ENCODE data around the gene LRRD1.
"Not testable (repeated sequence)": the region's sequence is repeated elsewhere in the genome, so short reads cannot be mapped to it uniquely, and the experiment has no call there.

The LRRD1 gene

DNA sequence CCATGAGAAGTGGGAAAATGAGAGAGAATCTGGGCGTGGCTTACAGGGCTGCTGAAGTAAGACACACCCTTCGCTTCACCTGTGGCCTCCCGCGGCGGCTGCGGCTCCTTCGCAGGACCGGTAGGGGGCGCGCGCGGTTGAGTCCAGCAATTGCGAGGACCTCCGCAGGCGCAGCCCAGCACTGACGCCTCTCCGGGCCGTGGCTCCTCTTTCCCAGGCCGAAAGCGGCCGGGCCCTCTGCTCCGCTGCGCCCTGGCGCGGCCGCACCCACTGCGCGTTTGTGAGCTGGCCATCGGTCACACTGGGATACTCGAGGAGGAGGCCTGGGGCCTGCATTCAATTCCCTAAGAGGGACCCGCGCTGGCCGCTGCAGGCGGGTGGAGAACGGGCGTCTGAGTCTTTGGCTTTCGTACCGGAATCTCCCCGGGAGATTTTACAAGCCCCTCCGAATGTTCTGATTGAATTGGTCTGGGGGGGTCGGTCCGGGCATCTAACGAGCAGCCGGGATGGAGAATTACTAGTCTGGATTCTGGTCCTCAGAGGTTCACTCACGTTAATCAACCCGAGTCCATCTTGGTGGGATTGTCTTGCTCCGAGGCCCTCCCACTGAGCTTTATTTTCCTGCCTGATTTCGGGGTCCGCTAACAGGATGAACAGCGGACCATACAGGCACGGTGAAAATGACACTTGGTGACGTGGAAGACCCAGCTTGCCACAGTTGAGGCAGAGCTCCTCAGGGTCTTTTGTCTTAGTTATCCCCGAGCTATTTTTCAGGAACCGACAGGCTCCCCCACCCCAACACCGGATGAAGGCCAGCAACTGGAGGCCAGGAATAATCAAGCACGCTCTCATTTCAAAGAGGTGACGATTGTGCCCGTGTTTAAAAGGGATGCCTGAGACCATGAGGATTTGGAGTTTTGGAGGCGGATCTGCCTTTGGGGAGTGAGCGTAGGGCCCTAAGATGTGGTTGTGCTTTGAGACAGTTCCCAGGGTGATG is at the start of gene LRRD1:
LRRD1 (minus strand) TSS at position 215 of the 997 bp plus-strand sequence. CDS start 13,940 bp downstream, outside the sequence.
- DNase-seq (ENCODE audit: low spot score), result peak; percentile 88

DNA sequence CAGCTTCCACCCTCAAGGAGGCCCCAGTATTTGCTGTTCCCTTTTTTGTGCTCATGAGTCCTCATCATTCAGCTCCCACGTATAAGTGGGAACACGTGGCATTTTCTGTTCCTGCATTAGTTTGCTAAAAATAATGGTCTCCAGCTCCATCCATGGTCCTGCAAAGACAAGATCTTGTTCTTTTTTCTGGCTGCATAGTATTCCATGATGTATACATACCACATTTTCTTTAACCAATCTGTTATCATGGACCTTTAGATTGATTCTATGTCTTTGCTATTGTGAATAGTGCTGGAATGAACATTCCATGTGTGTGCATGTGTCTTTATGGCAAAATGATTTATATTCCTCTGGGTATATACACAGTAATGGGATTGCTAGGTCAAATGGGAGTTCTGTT is 49.8 kb upstream of the LRRD1 start:
- no peak for DNase-seq (ENCODE audit: low spot score)

DNA sequence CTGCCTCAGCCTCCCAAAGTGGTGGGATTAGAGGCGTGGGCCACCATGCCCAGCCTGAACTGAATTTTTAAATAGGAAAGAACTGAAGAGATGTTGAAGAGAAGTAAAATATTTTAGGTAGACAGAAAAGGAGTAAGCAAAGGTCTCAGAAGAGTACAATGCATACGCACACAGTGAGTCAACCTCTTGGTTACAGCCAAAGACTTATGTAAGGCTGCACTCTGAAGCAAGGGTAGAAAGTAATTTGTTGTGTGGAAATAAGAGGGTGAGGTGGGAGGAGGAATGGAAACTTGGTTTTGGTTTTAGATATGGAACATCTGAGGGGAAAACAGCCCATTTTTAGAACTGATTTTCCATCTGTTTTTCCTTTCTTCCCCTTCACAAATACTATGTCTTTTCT is 49.2 kb upstream of the LRRD1 start:
- DNase-seq (ENCODE audit: low spot score), result no peak

DNA sequence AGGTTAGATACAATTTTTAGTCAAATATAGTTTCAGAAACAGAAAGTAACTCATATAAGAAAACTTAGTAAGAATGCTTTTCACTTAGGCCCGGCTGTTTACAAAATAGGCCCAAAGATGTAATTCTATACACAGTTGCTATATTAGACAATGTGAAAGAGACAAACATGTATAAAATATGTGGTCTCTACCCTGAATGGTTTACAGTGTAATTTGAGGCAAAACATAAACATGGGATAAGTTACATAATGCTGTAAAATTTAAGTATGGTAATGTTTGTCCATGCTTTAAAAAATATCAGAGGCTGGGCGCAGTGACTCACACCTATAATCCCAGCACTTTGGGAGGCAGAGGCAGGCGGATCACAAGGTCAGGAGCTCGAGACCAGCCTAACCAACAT is 48.0 kb upstream of the LRRD1 start:
- DNase-seq (ENCODE audit: low spot score), result no peak

DNA sequence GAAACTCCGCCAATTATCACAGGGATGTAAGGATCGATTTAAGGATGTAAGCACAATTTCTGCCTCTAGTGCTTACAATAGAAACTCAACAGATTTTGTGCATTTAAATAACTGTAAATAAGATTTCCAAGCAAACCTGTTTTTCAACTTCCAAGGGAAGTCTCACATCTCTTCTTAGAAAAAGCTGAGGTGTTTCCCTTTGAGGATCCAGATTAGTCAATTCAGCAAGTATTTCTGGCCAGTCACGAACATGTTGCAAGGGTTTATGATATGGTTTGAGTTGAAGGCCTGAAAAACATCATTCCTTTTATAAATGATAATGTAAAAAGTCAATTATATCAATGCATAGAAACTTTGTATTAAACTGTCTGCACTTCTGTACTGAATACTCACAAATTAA is 42.8 kb upstream of the LRRD1 start:
- no peak for DNase-seq (ENCODE audit: low spot score)

DNA sequence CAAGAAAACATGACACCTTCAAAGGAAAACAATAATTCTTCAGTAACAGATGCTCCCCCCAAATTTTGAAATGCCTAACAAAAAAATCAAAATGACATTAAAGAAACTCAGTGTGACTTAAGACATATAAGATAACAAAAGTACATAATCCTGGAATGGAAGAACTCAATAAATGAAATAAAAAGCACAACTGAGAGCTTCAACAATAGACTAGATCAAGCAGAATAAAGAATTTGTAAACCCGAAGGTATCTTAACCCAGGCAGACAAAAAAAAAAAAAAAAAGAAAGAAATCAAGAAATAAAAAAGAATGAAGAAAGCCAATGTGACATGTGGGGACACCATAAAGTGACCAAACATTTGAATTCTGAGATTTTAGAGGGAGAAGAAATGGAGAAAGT is 27.7 kb upstream of the LRRD1 start:
- DNase-seq (ENCODE audit: low spot score), result no peak

DNA sequence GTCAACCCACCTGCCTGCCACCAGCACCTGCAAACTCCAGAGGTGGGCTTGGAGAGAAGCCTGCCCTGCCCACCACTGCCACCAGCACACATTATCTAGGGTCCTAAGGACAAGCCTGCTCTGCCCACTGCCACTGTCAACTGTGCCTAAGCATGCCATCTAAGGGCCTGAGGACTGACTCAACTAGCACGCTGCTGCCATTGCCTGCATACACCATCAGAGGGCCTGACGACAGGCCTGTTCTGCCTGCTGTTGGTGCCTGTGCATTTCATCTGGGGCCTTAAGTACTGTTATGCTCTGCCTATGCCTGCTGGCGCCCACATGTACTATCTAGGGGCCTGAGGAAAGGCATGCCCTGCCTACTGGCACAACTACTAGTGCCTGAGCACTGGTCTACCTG is 27.0 kb upstream of the LRRD1 start:
- DNase-seq (ENCODE audit: low spot score), result no peak

DNA sequence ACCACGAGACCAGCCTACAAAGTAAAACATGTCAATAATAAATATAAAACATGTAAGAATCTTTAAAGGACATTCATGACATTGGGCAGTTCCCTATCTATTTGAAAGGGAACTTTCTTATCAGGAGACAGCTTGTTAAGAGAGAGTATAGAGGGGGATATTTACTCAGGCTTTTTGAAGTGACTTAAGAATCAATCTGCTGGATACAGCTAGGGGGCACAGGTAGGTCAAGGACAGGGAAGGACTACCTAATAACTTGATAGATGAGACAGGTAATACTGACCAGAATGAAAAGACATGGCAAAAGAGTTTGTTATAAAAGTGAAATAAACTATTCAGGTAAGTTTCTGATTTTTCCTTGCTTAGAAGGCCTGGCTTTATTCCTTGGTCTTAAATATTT is 21.8 kb upstream of the LRRD1 start:
- DNase-seq (ENCODE audit: low spot score), result no peak

DNA sequence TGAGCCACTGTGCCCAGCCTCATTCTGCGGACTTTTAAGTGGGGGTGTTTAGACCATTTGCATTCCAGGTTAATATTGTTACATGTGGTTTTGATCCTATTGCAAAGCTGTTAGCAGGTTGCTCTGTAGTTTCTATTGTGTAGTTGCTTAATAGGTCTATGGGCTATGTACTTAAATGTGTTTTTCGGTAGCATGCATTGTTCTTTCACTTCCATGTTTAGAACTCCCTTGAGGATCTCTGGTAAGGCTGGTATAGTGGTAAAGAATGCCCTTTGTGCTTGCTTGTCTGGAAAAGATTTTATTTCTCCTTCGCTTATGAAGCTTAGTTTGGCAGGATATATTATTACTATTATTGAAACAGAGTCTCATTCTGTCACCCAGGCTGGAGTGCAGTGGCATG is 13.4 kb upstream of the LRRD1 start:
- DNase-seq (ENCODE audit: low spot score), result no peak

DNA sequence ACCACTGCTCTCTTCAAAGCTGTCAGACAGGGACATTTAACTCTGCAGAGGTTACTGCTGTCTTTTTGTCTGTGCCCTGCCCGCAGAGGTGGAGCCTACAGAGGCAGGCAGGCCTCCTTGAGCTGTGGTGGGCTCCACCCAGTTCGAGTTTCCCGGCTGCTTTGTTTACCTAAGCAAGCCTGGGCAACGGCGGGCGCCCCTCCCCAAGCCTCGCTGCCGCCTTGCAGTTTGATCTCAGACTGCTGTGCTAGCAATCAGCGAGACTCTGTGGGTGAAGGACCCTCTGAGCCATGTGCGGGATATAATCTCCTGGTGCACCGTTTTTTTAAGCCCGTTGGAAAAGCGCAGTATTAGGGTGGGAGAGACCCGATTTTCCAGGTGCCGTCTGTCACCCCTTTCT is 10.3 kb upstream of the LRRD1 start:
- not testable (repeated sequence) for DNase-seq (ENCODE audit: low spot score)

DNA sequence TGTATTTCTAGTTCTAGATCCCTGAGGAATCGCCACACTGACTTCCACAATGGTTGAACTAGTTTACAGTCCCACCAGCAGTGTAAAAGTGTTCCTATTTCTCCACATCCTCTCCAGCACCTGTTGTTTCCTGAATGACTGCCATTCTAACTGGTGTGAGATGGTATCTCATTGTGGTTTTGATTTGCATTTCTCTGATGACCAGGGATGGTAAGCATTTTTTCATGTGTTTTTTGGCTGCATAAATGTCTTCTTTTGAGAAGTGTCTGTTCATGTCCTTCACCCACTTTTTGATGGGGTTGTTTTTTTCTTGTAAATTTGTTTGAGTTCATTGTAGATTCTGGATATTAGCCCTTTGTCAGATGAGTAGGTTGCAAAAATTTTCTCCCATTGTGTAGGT is 5.4 kb upstream of the LRRD1 start:
- DNase-seq (ENCODE audit: low spot score), result not testable (repeated sequence)

DNA sequence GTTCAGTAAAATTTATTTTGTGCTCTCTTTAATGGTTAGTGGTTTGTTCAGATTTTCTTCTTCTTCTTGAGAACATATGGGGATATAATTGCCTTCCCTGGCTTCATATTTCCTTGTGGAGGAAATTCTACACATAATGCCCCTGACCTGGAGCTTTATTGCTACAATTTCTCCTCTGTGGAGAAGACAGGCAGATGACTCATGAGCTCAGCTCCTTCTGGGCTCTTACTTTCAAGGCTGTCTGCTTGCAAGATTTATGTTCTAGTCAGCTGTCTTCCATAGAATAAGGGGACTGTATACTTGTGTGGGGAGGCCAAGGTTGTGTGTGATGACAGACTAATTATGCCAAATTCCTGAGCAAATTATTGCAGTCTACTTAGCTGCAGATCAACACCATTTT is 1.6 kb downstream of the LRRD1 start:
- DNase-seq (ENCODE audit: low spot score), result no peak

DNA sequence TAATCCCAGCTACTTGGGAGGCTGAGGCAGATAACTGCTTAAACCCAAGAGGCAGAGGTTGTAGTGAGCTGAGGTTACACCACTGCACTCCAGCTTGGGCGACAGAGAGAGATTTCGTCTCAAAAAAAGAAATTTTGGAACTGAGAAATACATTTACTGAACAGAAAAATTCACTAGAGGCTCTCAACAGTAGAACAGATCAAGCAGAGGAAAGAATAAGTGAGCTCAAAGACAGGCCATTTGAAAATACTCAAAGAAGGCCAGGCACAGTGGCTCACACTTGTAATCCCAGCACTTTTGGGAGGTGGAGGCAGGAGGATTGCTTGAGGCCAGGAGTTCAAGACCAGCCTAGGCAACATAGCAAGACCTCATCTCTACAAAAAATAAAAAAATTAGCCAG is 9.4 kb downstream of the LRRD1 start:
- not testable (repeated sequence) for DNase-seq (ENCODE audit: low spot score)

DNA sequence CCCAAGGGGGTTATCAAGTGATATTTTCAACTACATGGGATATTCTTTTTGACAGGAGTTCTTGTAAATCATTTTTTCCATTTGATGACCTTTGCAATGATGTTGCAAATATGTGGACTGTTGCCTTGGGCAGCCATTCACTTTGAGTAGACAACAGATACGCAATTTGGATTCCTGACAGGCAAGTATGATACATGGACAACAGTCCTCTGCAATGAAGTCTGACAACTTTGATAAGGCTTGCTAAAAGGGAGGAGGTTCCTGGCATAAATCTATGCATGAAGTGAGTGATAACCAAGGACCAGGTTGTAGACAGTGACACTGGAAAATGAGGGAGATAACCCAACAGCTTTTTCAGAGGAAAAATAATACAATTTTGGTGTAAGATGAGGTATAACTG is 17.7 kb downstream of the LRRD1 start:
- DNase-seq (ENCODE audit: low spot score), result no peak

DNA sequence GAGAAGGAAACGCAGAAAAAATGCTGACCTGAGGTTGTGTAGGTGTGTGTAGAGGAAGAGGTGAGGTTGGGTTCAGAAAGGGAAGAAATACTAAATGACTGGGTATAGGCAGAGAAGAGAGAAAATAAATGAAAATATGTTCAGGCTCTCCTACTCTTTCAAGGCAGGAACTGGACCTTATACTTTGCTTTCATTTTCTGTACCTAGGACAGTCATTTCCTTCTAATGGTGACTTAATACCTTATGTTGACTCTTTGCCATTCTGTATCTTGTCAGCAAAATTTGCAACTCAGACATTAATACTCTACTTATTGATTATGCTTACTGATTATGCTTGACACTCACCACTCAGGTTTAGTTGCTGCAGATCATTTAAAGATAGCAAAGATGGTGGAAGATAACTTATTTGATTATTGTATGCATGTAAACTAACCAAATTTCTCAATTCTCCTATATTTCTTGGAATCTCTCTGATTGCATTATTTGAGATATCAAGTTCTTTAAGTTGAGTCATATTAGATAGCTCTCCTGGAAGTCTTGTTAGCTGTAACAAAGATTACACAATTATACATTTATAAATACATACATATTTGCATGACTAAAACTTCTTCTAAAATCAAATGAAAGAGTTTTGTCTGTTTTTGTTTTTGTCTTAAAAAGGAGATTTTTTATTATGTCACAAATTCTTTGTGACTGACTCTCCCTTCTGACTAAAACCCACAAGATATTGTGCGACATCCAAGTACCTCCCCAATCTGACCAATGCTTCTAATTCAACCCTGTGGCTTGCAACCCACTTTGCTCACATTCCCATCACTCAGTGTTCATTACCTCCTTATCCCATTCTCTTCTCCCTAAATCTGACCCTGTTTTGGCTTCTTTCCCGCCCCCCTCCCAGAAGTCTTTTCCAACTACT is 20.0 kb downstream of the LRRD1 start:
- DNase-seq (ENCODE audit: low spot score), result no peak

DNA sequence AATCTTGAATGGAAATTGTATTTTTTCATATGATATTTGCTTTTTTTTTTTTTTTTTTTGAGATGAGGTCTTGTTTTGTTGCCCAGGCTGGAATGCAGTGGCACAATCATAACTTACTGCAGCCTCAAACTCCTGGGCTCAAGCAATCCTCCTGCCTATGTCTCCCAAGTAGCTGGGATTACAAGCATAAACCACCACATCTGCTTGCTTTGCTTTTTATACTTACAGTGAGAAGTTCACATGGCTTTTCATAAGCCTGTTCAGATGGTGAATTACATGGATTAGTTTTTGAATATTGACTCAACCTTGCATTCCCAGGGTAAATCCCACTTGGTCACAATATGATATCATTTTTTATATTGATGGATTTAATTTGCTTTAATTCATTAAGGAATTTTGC is 22.0 kb downstream of the LRRD1 start:
- no peak for DNase-seq (ENCODE audit: low spot score)

DNA sequence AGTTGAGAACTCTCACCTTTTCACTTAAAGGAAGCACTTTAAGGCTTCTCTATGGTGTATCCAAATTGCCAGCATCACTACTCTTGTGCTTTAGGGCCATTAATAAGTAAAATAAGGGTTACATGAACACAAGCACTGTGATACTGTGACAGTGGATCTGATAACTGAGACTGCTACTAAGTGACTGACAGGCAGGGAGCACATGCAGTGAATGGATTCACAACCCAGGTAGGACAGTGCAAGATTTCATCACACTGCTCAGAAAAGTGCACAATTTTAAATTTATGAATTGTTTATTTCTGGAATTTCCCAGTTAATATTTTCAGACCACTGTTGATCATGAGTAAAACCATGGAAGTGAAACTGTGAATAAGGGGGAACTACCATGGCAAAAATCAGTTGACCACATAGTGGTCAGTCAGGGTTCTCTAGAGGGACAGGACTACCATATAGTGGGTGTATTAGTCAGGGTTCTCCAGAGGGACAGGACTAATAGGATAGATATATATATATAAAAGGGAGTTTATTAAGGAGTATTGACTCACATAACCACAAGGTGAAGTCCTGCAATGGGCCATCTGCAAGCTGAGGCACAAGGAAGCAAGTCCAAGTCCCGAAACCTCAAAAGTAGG is 23.7 kb downstream of the LRRD1 start:
- no peak for DNase-seq (ENCODE audit: low spot score)

DNA sequence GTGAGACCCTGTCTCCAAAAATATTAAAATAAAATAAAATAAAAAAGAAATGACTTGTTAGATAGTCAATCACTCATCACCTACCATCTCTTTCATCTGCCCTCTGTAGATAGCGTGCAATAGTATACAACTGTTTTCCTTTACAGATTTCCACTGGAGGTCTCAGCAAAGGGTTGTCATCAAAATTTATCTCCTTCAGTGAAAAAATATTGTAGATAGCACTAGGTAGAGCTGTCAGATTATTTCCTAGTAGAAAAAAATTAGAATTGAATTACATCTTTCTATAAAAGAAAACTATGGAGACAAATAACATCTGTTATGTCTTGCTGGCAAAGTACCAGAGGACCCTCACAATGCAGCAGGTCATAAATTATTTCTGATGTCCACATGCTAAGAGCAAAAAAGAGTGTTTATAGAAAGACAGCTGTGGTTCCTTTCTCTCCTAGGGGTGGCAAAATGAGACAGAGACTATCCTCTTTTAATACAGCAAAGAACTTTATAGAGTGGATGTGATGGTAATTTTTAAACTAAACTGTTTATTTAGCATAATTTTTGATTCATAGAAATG is 28.4 kb downstream of the LRRD1 start:
- no peak for DNase-seq (ENCODE audit: low spot score)

DNA sequence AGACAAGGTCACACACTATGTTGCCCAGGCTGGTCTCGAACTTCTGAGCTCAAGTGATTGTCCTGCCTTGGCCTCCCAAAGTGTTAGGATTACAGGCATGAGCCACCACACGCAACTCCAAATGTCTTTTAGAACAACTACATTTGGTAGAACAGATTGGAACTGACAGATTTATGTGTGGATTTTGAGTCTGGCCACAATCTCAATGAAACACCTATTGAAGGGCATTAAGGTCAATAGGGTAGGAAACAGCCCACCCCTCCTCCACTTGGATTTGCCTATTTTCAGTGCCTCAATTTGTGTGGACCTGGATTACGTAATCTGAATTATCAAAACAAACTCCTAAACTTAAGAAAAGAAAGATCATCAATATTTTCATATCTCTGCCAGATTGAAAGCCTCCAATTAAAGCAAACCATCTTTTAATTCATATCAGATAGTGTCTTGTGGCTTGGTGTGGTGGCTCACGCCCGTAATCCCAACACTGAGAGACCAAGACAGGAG is 29.2 kb downstream of the LRRD1 start:
- DNase-seq (ENCODE audit: low spot score), result no peak

DNA sequence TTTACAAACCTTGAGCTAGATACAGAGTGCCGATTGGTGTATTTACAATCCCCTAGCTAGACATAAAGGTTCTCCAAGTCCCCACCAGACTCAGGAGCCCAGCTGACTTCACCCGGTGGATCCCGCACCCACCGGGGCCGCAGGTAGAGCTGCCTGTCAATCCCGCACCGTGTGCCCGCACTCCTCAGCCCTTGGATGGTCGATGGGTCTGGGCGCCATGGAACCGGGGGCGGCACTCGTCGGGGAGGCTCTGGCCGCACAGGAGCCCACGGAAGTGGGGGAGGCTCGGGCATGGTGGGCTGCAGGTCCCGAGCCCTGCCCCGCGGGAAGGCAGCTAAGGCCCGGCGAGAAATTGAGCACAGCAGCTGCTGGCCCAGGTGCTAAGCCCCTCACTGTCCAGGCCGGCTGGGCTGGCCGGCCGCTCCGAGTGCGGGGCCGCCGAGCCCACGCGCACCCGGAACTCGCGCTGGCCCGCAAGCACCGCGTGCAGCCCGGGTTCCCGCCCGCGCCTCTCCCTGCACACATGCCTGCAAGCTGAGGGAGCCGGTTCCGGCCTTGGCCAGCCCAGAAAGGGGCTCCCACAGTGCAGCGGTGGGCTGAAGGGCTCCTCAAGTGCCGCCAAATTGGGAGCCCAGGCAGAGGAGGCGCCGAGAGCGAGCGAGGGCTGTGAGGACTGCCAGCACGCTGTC is 35.6 kb downstream of the LRRD1 start:
- not testable (repeated sequence) for DNase-seq (ENCODE audit: low spot score)

DNA sequence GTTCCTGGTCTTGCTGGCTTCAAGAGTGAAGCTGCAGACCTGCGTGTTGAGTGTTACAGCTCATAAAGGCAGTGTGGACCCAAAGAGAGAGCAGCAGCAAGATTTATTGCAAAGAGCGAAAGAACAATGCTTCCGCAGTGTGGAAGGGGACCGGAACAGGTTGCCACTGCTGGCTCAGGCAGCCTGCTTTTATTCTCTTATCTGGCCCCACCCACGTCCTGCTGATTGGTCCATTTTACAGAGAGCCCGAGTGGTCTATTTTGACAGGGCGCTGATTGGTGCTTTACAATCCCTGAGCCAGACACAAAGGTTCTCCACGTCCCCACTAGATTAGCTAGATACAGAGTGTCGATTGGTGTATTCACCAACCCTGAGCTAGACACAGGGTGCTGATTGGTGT is 36.2 kb downstream of the LRRD1 start:
- not testable (repeated sequence) for DNase-seq (ENCODE audit: low spot score)

Data from activated CD4-positive, alpha-beta T cell treated with anti-CD3 and anti-CD28 coated beads, Interleukin-2, Interleukin-4, amounts not matched to agents 100 ng/mL and 50 ng/mL, durations not matched to agents 16 hours and 8 hours (primary cell).